CD4-positive, alpha-beta T cell treated with Interleukin-6 at 100 ng/mL for 8 hours (primary cell): ENCODE measurements around the gene DESI2.

ENCODE experiments used
- DNase-seq: peaks from one replicate; pipeline ENCODE4 v3.0.0-alpha.2; 2020; ENCODE audit warnings: mixed read lengths, low spot score

The DESI2 gene

DNA sequence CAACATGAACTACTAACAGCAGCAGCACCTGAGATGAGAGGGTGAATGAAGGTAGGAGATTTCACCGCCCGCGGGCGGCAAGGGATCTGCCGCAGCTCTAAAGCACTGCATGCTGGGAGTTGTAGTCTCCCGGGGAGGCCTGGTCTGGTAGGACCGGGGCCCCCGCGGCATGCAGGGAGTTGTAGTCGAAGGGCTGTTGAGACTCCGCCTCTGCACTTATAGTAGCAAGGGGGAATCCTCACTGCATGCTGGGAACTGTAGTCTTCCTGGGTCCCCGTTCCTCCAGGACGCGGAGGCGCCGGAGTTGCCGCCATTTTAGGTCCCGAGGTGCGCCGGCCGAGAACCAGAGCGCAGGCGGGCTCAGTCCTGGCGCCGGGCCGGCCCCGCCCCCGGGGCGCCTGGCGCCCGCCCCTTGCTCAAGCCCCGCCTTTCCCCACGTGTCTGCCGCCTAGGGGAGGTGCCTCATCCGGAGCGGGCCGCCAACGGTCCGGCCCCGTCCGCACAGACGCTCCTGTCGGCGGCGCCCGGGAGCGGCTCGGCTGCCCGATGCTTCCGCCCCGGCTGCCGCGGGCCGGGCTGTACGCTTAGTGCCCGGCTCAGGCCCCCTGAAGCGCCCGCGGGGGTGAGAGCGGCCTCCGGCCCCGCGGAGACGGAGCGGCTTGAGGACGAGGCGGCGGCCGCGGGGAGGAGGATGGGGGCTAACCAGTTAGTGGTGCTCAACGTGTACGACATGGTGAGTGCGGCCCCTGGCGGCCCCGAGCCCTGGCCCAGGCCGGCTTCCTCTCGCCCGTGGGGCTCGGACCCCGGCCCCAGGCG, at the start of gene DESI2:
Gene DESI2 (plus strand): TSS at position 504 of the 816 bp plus-strand sequence. CDS start 188 bp downstream, at position 692.
- DNase-seq: peak; percentile 100

DNA sequence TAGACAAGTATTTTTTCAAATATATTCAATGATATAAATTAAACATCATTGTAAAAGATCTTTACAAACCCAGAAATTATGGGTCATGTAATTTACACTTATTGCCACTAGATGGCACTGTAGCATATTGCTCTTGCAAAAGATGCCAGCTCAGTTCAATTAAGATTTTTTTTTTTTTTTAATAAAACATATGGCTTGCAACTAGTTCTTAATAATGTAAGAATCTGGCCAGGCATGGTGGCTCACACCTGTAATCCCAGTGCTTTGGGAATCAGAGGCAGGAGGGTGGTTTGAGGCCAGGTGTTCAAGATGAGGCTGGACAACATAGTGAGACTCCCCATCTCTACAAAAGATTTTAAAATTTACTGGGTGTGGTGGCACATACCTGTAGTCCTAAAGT, 49.4 kb upstream of the DESI2 start:
- DNase-seq: peak; percentile 26

DNA sequence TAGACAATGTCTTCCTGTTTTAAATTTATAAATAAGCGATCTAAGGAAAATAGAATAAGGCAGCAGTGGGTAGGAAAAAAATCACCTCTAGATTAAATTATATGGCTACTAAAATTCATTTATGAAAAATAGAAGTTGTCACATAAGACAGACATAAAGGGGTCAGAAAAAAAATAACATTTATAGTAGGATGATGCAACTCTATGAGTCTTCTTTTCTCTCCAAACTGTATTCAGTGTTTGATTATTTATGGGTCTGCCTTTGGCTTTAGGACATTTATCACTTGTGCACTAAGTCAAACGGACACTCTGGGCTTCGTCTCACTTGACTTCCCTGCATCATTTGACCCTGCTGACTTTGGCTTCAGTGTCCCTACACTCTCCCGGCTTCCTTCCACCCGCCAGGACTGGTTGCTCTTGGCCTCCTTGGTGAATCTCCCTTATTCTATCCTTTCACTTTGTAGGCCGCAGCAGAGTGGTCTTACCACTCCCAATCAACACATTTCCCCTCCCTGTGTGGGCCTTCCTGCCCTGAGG, 47.0 kb upstream of the DESI2 start:
- DNase-seq: no peak

DNA sequence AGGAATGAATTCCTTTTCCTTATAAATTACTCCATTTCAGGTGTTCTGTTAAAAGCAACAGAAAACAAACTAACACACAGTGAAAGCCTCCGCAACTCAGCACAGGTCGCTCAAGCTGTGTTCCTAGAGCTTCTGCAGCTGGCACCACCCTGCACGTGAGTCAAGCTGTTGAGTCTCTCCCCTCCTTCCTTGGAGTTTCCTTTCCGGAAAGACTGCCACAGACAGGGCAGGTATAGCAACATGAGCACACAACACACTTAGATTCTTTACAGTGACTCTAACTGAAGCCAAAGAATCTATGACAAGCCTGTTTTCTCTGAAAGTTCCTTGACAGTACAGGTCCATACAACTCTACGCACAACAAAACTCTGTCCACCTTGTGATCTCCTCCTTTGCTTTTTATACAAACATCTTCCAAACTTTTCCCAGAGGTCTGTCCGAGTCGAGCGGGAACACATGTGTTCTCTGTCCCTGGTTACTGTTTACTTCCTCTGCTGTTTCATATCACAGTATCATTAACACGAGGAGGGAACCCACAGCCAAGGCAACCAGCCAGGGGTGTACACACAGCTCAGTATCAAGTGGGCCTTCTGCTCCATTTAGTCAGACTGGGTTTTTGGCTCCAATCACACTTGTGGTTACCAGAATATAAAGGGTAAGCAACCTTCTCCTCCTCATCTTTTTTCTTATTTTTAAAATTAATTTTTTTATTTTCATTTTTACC, 38.7 kb upstream of the DESI2 start:
- no peak for DNase-seq

DNA sequence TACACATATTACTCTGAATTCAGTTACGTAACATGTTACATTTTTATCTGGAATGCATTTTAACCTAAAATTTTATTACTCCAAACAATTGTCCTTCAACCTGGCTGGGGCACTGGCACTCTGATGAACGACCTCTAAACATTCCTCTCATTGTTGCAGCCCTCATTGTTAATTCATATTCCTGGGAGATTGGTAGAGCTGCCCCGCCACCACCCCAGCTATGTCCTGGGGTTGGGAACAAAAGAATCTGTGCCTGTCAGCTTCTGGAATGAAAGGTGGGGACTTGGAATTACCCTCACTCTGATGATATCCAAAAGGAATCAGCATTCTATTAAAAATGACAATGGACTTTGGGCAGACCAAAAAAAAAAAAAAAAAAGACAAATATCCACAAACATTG, 38.0 kb upstream of the DESI2 start:
- DNase-seq: no peak

DNA sequence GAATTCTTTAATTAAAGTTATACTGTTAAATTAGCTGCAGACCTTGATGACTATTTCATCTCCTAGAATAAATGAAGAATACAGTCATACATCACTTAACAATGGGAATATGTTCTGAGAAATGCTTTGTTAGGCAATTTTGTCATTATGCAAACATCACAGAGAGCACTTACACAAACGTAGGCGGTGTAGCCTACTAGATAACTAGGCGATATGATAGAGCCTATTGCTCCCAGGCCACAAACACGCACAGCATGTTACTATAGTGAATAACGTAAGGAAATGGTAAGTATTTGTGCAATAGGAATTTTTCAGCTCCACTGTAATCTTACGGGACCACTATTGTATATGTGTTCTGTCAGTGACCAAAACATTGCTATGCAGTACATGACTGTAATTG, 37.6 kb upstream of the DESI2 start:
- no peak for DNase-seq

DNA sequence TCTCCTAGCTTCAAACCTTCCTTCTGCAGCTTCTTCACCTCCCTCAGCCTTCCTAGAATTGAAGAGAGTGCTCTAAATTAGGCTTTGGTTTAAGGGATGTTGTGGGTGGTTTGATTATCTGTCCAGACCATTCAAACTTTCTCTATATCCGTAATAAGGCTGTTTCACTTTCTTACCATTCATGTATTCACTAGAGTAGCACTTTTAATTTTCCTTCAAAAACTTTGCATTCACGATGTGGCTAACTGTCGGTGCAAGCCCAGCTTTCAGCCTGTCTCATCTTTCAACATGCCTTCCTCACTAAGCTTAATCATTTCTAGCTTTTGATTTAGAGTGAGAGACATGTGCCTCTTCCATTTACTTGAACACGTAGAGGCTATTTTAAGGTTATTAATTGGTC, 26.2 kb upstream of the DESI2 start:
- no peak for DNase-seq

DNA sequence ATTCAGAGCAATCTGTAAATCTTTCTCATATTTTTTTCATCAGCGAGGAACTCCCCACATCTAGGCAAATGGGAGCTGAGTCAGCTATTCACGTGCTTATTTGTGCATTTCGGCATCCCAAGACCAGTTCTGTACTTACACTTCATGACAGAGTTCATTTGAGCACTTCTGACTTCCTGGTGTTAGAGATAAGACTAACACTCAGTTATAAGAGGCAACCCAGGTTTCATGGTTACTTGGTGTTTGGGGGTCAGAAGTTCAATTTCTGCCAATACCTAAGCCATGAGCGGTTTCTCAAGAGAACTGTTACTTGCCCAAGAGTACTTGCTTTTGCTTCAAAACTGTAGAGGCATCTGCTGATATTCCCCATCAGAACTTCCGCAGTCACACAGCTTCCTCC, 24.1 kb upstream of the DESI2 start:
- DNase-seq: no peak

DNA sequence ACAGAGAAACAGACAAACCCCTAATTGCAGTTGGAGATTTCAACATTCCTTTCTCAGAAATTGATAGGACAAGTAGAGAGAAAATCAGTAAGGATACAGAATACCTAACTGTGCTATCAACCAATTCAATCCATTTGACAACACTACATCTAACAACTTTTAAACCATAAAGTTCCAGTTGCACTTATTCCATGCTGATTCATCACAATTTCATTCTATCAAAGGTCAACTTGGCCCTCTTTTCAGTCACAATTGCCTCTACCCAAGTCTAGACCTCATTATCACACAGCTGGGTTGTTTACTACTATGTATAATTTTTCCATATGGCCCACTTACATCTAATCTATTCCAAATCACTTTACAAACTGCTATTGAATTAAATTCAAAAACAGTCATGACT, 19.8 kb upstream of the DESI2 start:
- no peak for DNase-seq

DNA sequence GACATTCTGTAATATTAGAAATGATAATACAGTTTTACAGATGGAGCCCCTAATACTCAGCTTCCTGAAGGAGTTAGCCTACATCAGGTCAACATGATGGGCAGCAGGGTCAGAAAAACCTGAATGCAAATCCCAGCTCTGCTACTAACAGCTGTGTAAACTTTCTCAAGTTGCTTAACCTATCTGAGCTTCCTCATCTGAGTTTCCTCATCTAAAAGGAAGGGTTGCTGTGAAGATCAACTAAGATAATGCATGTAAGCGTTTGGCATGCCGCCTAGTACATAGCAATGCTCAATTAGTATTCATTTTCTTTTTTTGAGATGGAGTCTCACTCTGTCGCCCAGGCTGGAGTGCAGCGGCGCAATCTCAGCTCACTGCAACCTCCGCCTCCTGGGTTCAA, 18.4 kb upstream of the DESI2 start:
- DNase-seq: no peak

DNA sequence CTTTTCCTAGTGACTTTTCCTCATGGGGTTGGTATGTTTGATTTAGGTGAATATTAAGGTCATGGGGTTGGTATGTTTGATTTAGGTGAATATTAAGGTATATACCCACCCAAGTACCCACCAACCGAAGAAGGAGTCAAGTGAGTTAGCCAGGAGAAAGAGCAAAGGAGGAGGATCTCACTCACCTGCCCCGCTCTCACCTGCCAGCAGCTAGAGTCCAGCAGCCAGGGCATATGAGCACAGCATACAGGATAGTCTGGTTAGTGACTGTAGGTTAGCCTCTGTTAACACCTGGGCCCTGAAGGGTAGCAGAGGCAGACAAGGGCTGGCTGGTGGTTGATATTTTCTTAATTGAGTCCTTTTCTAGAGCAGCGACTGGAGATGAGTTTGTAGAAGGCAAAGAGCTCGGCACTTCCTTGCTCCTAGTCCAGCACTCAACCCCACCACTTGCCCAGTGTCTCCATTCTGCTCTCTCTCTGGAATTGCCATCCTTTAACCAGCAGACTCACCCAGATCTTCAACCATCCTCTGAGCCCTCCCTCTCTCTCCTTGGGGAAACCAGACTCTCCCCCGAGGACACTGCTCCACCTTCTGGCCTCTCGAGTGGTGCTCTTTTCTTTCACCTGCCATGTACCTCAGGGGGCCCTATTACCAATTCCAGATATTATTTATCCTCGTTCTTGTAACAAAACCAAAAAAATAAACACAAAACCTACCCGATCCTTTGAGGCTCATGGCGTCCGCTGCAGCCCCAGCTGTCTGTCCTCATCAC, 16.3 kb upstream of the DESI2 start:
- no peak for DNase-seq

DNA sequence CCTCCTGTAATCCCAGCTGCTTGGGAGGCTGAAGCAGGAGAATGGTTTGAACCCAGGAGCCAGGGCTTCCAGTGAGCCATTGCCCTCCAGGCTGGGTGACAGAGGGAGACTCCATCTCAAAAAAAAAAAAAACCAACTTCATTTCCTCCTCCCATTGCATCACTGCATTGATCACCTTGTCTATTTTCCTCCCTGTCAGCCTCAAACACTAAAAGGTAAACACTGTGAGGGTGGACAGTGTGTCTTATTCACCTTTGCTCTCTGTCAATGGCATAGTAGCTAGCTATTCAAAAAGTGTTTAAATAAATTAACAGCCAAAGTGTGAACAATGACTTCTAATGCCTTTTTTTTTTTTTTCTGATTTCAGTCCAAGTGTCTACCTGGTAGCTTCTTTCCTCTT, 13.4 kb upstream of the DESI2 start:
- no peak for DNase-seq

DNA sequence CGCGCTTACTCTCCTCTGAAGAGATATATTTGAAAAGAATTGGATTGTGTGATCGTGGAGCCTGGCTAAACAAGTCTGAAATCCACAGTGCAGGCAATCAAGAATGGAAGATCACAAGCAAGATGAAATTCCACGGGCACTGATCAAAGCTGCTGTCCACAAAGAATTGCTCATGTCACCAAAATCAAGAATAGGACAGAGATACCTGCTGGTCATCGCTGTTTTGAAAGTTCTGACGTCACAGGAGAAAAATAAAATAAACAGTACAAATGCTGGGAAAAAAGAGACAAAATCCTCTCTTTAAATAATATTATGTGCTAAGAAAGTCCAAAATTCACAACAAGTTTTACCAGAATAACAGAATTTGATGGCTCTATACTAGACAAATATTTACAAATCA, 12.0 kb upstream of the DESI2 start:
- no peak for DNase-seq

DNA sequence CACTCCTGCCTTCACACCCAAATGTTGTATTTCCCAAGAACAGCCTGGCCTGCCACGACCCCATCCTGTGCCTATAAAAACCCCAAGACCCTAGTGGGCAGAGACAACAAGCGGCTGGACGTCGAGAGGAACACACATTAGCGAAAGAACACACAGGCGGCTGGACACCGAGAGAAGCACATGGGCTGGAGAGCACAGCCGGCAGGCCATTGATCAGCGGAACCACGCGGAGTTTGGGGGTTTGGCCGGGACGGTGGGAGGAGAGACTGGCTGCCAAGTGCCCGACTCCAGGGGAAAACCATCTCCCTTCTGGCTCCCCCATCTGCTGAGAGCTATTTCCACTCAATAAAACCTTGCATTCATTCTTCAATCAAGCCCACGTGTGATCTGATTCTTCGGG, 10.4 kb upstream of the DESI2 start:
- no peak for DNase-seq

DNA sequence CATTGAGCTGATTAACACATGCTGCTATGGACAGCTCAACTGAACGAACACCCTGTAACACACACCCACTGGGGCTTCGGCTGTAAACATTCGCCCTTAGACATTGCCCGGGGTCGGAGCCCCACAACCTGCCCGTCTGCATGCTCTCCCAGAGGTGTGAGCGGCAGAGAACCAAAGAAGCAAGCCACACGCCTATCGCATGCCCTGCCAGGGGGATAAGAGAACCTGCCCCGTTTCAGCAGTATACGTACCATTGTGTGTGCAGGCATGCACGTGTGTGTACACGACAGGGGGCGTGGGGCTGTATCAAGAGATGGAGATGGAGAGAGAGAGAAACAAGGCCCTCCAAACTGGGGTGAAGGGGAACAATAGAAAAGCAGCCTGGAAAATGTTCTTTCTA, 9.9 kb upstream of the DESI2 start:
- DNase-seq: no peak

DNA sequence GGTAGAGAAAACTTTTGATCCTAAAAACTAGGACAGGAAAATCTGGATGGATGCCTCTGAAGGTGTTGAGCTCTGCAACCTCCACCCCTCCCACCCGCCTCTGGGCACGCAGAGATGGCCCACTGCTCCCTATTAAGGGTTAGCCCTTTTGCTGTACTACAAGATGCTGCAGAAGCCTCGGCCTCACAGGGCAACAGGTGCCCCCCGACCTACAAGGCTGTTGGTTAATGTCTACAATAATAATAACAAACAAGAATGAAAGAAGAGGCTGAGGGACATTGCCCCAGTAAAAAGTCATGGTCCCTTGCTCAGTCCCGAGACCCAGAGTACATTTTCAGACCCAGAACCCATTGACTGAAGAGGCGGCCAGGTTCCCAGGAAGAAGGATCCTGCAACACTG, 7.5 kb upstream of the DESI2 start:
- no peak for DNase-seq

DNA sequence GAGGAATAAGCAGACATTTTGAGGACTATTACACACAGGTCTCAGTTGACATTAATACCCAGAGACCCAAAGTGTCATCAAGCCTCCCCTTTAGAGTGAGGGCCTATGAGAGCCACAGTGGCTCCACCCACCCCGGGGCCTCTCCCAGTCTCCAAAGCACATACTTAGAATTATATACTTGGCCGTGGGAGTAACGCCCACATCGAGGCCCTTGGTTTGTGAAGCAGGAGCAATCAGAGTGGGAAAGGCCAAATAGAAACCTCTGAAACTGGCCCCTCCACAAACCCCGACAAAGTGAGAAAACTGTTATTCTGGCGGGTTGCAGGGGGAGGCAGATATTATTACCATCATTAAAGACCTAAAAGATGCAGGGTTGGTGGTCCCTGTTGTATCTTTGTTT, 7.0 kb upstream of the DESI2 start:
- no peak for DNase-seq

DNA sequence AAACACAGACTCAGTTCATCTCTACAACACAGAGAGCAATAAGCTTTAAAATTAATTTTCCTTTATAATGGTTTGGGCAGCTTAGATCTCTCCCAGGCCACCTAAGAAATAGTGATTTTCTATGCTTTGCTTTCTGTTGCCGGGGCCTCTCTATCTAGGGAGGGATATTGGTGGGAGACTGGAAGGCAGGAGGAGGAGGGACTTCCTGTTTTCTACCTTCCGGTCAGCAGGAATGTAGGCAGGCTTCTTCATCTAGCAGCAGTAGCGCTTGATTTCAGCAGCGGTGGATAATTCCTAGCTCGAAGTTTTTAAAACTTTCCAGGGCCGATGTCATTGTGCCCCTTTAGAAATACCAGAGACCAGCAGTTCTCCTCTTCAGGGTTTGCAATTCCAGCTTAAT, 5.1 kb upstream of the DESI2 start:
- DNase-seq: no peak

DNA sequence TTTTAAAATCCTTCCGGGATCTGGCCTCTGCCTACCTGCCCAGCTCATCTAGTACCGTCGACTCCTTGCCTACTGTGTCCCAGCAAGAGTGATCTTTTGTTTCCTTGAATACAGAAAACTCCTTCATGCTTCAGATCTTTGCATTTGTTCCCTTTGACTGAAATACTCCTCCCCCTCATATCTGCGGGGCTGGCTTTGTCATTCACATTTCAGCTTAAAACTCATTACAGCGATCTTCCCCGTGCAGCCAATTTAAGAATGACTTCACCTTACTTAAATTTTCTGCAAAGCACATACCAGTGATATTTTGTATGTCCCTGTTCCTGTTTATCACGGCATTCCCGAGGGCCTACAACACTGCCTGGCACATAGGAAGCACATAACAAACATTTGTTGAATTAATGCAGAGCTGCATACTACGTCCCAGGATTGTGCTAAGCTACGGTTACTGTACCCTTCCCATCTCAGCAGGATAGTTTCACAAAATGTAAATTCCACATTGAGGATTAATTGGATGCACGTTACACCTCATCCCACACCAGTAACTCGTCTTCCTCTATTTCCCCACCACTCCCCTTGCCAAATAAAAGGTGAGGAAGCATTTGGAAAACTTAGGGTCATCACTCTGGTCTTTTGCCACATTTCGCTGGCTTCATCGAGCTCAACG, 837 bp upstream of the DESI2 start:
- no peak for DNase-seq

DNA sequence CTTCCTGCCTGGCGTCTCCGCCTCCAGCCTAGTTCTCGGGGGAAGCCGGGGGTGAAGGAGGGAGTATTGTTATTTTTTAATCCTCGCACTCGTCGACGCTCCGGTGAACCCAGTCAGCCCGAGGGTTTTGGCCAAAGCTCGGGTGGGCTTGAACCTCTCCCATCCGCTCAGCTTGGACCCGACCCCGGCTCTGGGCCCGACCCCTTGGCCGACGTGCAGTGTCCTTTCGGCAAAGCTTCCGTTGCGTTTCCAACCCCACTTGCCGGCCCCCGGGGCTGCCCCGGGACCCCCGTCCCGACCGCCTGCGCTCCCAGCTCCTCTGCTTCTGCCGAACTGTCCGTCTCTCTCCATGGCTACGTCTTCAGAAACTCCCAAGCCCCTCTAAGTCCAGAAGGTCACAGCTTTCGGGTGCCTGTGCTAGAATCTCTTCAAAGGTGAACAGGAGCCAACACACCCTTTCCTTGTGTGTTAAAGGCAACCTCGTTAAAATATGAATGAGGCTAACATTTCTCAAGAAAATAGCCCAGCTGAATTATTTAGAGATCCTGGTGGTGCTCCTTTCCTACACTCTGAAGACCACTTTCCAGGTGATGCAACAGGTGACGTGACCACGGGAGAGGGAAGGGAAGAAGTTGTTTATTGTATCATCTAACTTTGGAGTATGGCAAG, 647 bp downstream of the DESI2 start:
- DNase-seq: no peak
